PC-3 (cell line): Measurements from ENCODE around the gene MAML3. TPM values are rescaled to one million over a fixed set of nuclear protein-coding genes. Genes with fewer than 3 reads are reported as not detected.

Experiments used
- ATAC-seq: fragments of 200-7000 bp; cut with Tn5 transposase; 2 replicates; pipeline ENCODE4 v1.9.1; 2020; ENCODE audit warnings: mild to moderate bottlenecking, moderate library complexity
- BruUV-seq: library from RNA; stranded (reverse); fragments of 400-500 nt; replicated peaks from 2 replicates; lab custom pipeline; 2021; lab: Mats Ljungman, UMichigan
- CTCF ChIA-PET: fragments of 300-600 bp; sonication (Branson Sonifier 250); formaldehyde crosslinking; loops from one replicate; lab custom pipeline; 2022; ENCODE audit warnings: antibody characterized with exemption; lab: Charles Lee
- POLR2A ChIA-PET: fragments of 300-600 bp; sonication (Branson Sonifier 250); formaldehyde crosslinking; loops from one replicate; lab custom pipeline; 2022; ENCODE audit warnings: antibody characterized with exemption; ENCODE audit not compliant: unreplicated experiment; lab: Charles Lee
- DNase-seq: peaks from one replicate; pipeline ENCODE4 v3.0.0-alpha.2; 2015
- H2AFZ ChIP-seq: fragments of 300-600 bp; sonication (generic); 2 replicates; pipeline ENCODE4 v1.6.0; 2016; ENCODE audit warnings: antibody characterized with exemption, low read length
- H3F3A ChIP-seq: fragments of 300-600 bp; sonication (generic); one replicate; pipeline ENCODE4 v1.6.0; 2017; ENCODE audit warnings: antibody characterized with exemption, low read length, control low read depth, mild to moderate bottlenecking; ENCODE audit not compliant: unreplicated experiment
- H3K27ac ChIP-seq: fragments of 300-600 bp; sonication (generic); 2 replicates; pipeline ENCODE4 v1.5.1; 2016; ENCODE audit warnings: mild to moderate bottlenecking, low read length
- H3K27me3 ChIP-seq: fragments of 300-600 bp; sonication (generic); 2 replicates; pipeline ENCODE4 v1.6.1; 2016; ENCODE audit warnings: low read length, mixed read lengths
- H3K36me3 ChIP-seq: fragments of 300-600 bp; sonication (generic); 2 replicates; pipeline ENCODE4 v1.6.1; 2016; ENCODE audit warnings: low read depth, mixed run types, low read length, mixed read lengths
- H3K4me1 ChIP-seq: fragments of 300-600 bp; sonication (generic); 2 replicates; pipeline ENCODE4 v1.5.1; 2016; ENCODE audit warnings: low read length; ENCODE audit not compliant: insufficient read depth
- H3K4me2 ChIP-seq: fragments of 300-600 bp; sonication (generic); 2 replicates; pipeline ENCODE4 v1.6.0; 2016; ENCODE audit warnings: low read length
- H3K4me3 ChIP-seq: fragments of 300-600 bp; sonication (generic); 2 replicates; pipeline ENCODE4 v1.5.1; 2016; ENCODE audit warnings: mild to moderate bottlenecking, low read length, mixed read lengths
- H3K79me2 ChIP-seq: fragments of 300-600 bp; sonication (generic); 2 replicates; pipeline ENCODE4 v1.6.1; 2017; ENCODE audit warnings: low read length, mixed read lengths
- H3K9ac ChIP-seq: fragments of 300-600 bp; sonication (generic); 2 replicates; pipeline ENCODE4 v1.6.0; 2016; ENCODE audit warnings: mild to moderate bottlenecking, low read length
- H3K9me2 ChIP-seq: fragments of 300-600 bp; sonication (generic); replicated peaks from 2 replicates; pipeline ENCODE4 v1.6.1; 2016; ENCODE audit warnings: mixed run types, low read length, mixed read lengths
- H3K9me3 ChIP-seq: fragments of 300-600 bp; sonication (generic); 2 replicates; pipeline ENCODE4 v1.6.1; 2016; ENCODE audit warnings: low read length, mixed read lengths
- H4K20me1 ChIP-seq: fragments of 300-600 bp; sonication (generic); 2 replicates; pipeline ENCODE4 v1.6.1; 2016; ENCODE audit warnings: low read length, mixed read lengths
- EZH2 ChIP-seq: fragments of 300-600 bp; sonication (generic); IDR thresholded peaks from one replicate; pipeline ENCODE4 v1.6.1; 2017; ENCODE audit warnings: antibody characterized with exemption, mild to moderate bottlenecking, low read length; ENCODE audit not compliant: unreplicated experiment
- EZH2phosphoT487 ChIP-seq: fragments of 300-600 bp; sonication (generic); IDR thresholded peaks from 2 replicates; pipeline ENCODE4 v1.6.1; 2018; ENCODE audit warnings: mild to moderate bottlenecking, antibody characterized with exemption, low read length, borderline replicate concordance
- intact Hi-C: fragments of 100-400 bp; cut with micrococcal nuclease; formaldehyde crosslinking; loops from 2 replicates; pipeline ENCODE4 v1.9.0; 2023
- total RNA-seq: library from RNA; depleted of rRNA; stranded (reverse); fragments of >200 nt; gene quantifications from 2 replicates; pipeline ENCODE4 v1.2.3, GENCODE V29; 2014
- TF ChIP-seq, protein P1 (sequence below): fragments of 300-600 bp; sonication (generic); conservative IDR thresholded peaks from 2 replicates; pipeline ENCODE4 v1.5.1; 2017; ENCODE audit warnings: antibody characterized with exemption, low read depth, mild to moderate bottlenecking, low read length

The MAML3 gene
- total RNA-seq, 1 experiment from 2014 or later: 4.3 TPM

- no peaks in the 10 kb centered on the region for H3K9me3 ChIP-seq
- ChIA-PET POLR2A (no interaction called here), CTCF (no interaction called here)
- H3K27me3 ChIP-seq: no peaks in the 10 kb centered on the region
- BruUV-seq: no TSS peak
- no peak for ATAC-seq
- no peaks in the 10 kb centered on the region for H3F3A ChIP-seq
- intact Hi-C loops: no loop called here
- H2AFZ ChIP-seq: no peak overlapping the region
- no peaks in the 10 kb centered on the region for H3K79me2 ChIP-seq
- no peaks in the 10 kb centered on the region for H3K36me3 ChIP-seq
- H3K27ac ChIP-seq: no peak overlapping the region
- H3K4me1 ChIP-seq: peaks cover 13% of the 10 kb centered on the region
- H3K4me3 ChIP-seq: no peak overlapping the region
- TF ChIP-seq EZH2 (no peak), EZH2phosphoT487 (no peak)
- TF ChIP-seq, protein P1, sequence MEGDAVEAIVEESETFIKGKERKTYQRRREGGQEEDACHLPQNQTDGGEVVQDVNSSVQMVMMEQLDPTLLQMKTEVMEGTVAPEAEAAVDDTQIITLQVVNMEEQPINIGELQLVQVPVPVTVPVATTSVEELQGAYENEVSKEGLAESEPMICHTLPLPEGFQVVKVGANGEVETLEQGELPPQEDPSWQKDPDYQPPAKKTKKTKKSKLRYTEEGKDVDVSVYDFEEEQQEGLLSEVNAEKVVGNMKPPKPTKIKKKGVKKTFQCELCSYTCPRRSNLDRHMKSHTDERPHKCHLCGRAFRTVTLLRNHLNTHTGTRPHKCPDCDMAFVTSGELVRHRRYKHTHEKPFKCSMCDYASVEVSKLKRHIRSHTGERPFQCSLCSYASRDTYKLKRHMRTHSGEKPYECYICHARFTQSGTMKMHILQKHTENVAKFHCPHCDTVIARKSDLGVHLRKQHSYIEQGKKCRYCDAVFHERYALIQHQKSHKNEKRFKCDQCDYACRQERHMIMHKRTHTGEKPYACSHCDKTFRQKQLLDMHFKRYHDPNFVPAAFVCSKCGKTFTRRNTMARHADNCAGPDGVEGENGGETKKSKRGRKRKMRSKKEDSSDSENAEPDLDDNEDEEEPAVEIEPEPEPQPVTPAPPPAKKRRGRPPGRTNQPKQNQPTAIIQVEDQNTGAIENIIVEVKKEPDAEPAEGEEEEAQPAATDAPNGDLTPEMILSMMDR: no peak
- H4K20me1 ChIP-seq: no peaks in the 10 kb centered on the region
- H3K9me2 ChIP-seq: no peaks in the 10 kb centered on the region
- H3K4me2 ChIP-seq: no peak overlapping the region
- DNase-seq: no peak
- H3K9ac ChIP-seq: no peak overlapping the region
Measured at GRCh38 chr4:139844459-139845036, 309.4 kb downstream of the MAML3 start.

GRCh38 chr4:139844057-139844456 lies 309.9 kb downstream of the MAML3 start:
- TF ChIP-seq EZH2: no peak
- no peak for TF ChIP-seq EZH2phosphoT487
- TF ChIP-seq, protein P1: no peak
- ChIA-PET CTCF (no interaction called here), POLR2A (no interaction called here)
- Histone ChIP-seq H3K4me2 (no peak overlapping the region), H3F3A (no peaks in the 10 kb centered on the region), H3K79me2 (no peaks in the 10 kb centered on the region), H3K9me2 (no peaks in the 10 kb centered on the region), H3K27ac (no peak overlapping the region), H4K20me1 (no peaks in the 10 kb centered on the region), H3K4me1 (peaks cover 13% of the 10 kb centered on the region), H3K27me3 (no peaks in the 10 kb centered on the region), H3K9ac (no peak overlapping the region), H3K4me3 (no peak overlapping the region), H2AFZ (no peak overlapping the region), H3K9me3 (no peaks in the 10 kb centered on the region), H3K36me3 (no peaks in the 10 kb centered on the region)
- DNase-seq: no peak
- intact Hi-C loops: no loop called here
- no TSS peak for BruUV-seq
- no peak for ATAC-seq

DNA sequence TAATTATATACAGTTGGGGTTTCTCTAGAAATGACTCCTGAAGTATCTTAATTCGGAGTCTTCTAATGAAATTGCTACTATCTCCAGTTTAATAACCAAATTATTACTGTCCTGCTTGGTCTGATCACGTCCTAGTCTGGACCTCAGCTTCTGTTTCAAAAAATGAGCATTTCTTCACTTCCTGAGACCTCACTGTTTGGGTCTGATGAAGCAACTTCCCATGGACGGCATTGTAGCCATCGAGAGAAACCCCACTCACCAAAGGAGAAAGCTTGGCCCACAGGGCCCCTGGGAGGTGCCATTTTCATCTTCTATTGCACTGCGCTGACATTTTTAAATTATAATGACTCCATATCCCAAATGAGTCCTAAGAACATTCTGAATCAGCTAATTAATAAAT lies 310.3 kb downstream of the MAML3 start:
- no peak overlapping the region for H3K9ac ChIP-seq
- H3F3A ChIP-seq: no peaks in the 10 kb centered on the region
- H3K9me2 ChIP-seq: no peaks in the 10 kb centered on the region
- no peaks in the 10 kb centered on the region for H3K36me3 ChIP-seq
- H3K79me2 ChIP-seq: no peaks in the 10 kb centered on the region
- H3K4me2 ChIP-seq: no peak overlapping the region
- BruUV-seq: no TSS peak
- H3K4me3 ChIP-seq: no peak overlapping the region
- no peak overlapping the region for H3K27ac ChIP-seq
- DNase-seq (no peak), ATAC-seq (no peak)
- H3K4me1 ChIP-seq: peaks cover 13% of the 10 kb centered on the region
- TF ChIP-seq, protein P1: no peak
- TF ChIP-seq EZH2 (no peak), EZH2phosphoT487 (no peak)
- no peaks in the 10 kb centered on the region for H3K27me3 ChIP-seq
- ChIA-PET POLR2A (no interaction called here), CTCF (no interaction called here)
- intact Hi-C loops: no loop called here
- H4K20me1 ChIP-seq: no peaks in the 10 kb centered on the region
- no peak overlapping the region for H2AFZ ChIP-seq
- no peaks in the 10 kb centered on the region for H3K9me3 ChIP-seq
